DMS 273 treated with DMSO at 0.1 percent for 48 hours (cell line): ENCODE measurements around the gene CLCA4.

Experiments used
- DNase-seq: peaks from one replicate; lab custom pipeline; 2025; lab: John Stamatoyannopoulos, UW

The CLCA4 gene

GRCh38 chr1:86616871-86617270 lies 70.0 kb downstream of the CLCA4 start:
- DNase-seq, result no peak

GRCh38 chr1:86618358-86618757 lies 71.5 kb downstream of the CLCA4 start:
- no peak for DNase-seq

GRCh38 chr1:86619313-86619712 lies 72.4 kb downstream of the CLCA4 start:
- DNase-seq, result no peak

GRCh38 chr1:86621286-86621685 lies 74.4 kb downstream of the CLCA4 start:
- no peak for DNase-seq
